ENCODE measurements around the gene ZNF362. TPM values are rescaled to one million over a fixed set of nuclear protein-coding genes. Genes with fewer than 3 reads are reported as not detected.

ZNF362 gene
- total and polyA plus RNA-seq, 2 of the 13 experiments (the other 11 are each of a cell fraction or from before 2014, with no cell fraction given), result 8.3 to 14.2 TPM

GRCh38 chr1:33346927-33347649, 90.8 kb downstream of the ZNF362 start (continued):
- no peak for TF ChIP-seq HOXA7 (CRISPR knock-in tag; IDR thresholded peaks at IDR 0.05)
- TF ChIP-seq KLF16 (CRISPR knock-in tag; IDR thresholded peaks at IDR 0.05), result peak in 1 of 2 experiments; percentile 60; a peak in 2 of 4 replicates
- TF ChIP-seq ZNF589 (CRISPR knock-in tag; conservative IDR thresholded peaks at IDR 0.05), result no peak
- TF ChIP-seq NR0B2 (CRISPR knock-in tag; IDR thresholded peaks at IDR 0.05), result no peak
- TF ChIP-seq ZNF274 (CRISPR knock-in tag; IDR thresholded peaks at IDR 0.05), result no peak
- no peak for TF ChIP-seq ZNF670 (CRISPR knock-in tag; IDR thresholded peaks at IDR 0.05; ENCODE audit: borderline replicate concordance)
- no peak for TF ChIP-seq ZSCAN9 (CRISPR knock-in tag; IDR thresholded peaks at IDR 0.05; ENCODE audit: borderline replicate concordance)
- peak; percentile 45 for TF ChIP-seq MEIS1 (CRISPR knock-in tag; IDR thresholded peaks at IDR 0.05; ENCODE audit: borderline replicate concordance)
- TF ChIP-seq, protein P1, sequence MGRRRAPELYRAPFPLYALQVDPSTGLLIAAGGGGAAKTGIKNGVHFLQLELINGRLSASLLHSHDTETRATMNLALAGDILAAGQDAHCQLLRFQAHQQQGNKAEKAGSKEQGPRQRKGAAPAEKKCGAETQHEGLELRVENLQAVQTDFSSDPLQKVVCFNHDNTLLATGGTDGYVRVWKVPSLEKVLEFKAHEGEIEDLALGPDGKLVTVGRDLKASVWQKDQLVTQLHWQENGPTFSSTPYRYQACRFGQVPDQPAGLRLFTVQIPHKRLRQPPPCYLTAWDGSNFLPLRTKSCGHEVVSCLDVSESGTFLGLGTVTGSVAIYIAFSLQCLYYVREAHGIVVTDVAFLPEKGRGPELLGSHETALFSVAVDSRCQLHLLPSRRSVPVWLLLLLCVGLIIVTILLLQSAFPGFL (CRISPR knock-in tag; IDR thresholded peaks at IDR 0.05), result no peak
- TF ChIP-seq ELF3 (CRISPR knock-in tag; IDR thresholded peaks at IDR 0.05), result peak; percentile 70
- no peak for TF ChIP-seq YY1 (IDR thresholded peaks at IDR 0.05; ENCODE audit: insufficient read depth, insufficient replicate concordance, low read depth, low read length)
- no peak for TF ChIP-seq BRCA1 (CRISPR knock-in tag; IDR thresholded peaks at IDR 0.05)
- TF ChIP-seq MYC (CRISPR knock-in tag; IDR thresholded peaks at IDR 0.05; ENCODE audit: borderline replicate concordance), result no peak
- no peak for TF ChIP-seq ARNT (IDR thresholded peaks at IDR 0.05)
- TF ChIP-seq ZNF546 (CRISPR knock-in tag; conservative IDR thresholded peaks at IDR 0.05), result no peak
- TF ChIP-seq DZIP1 (CRISPR knock-in tag; IDR thresholded peaks at IDR 0.05), result no peak
- no peak for TF ChIP-seq STAG1 (CRISPR knock-in tag; IDR thresholded peaks at IDR 0.05)
- no peak; the same call in none of the 2 replicates for TF ChIP-seq ATF1 (CRISPR knock-in tag; IDR thresholded peaks at IDR 0.05)
- no peak for TF ChIP-seq ZBTB3 (CRISPR knock-in tag; IDR thresholded peaks at IDR 0.05; ENCODE audit: borderline replicate concordance, low read depth)
- TF ChIP-seq, protein P2, sequence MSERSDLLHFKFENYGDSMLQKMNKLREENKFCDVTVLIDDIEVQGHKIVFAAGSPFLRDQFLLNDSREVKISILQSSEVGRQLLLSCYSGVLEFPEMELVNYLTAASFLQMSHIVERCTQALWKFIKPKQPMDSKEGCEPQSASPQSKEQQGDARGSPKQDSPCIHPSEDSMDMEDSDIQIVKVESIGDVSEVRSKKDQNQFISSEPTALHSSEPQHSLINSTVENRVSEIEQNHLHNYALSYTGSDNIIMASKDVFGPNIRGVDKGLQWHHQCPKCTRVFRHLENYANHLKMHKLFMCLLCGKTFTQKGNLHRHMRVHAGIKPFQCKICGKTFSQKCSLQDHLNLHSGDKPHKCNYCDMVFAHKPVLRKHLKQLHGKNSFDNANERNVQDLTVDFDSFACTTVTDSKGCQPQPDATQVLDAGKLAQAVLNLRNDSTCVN (CRISPR knock-in tag; IDR thresholded peaks at IDR 0.05; ENCODE audit: borderline replicate concordance), result 0 out of 2 replicates have a peak, but pooled peaks have one; percentile 22
- TF ChIP-seq, protein P3, sequence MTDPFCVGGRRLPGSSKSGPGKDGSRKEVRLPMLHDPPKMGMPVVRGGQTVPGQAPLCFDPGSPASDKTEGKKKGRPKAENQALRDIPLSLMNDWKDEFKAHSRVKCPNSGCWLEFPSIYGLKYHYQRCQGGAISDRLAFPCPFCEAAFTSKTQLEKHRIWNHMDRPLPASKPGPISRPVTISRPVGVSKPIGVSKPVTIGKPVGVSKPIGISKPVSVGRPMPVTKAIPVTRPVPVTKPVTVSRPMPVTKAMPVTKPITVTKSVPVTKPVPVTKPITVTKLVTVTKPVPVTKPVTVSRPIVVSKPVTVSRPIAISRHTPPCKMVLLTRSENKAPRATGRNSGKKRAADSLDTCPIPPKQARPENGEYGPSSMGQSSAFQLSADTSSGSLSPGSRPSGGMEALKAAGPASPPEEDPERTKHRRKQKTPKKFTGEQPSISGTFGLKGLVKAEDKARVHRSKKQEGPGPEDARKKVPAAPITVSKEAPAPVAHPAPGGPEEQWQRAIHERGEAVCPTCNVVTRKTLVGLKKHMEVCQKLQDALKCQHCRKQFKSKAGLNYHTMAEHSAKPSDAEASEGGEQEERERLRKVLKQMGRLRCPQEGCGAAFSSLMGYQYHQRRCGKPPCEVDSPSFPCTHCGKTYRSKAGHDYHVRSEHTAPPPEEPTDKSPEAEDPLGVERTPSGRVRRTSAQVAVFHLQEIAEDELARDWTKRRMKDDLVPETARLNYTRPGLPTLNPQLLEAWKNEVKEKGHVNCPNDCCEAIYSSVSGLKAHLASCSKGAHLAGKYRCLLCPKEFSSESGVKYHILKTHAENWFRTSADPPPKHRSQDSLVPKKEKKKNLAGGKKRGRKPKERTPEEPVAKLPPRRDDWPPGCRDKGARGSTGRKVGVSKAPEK (CRISPR knock-in tag; IDR thresholded peaks at IDR 0.05; ENCODE audit: borderline replicate concordance), result no peak

Measured in HepG2 (cell line).